ENCODE measurements around the gene DNAAF2. TPM values are rescaled to one million over a fixed set of nuclear protein-coding genes. Genes with fewer than 3 reads are reported as not detected.
"Not testable (repeated sequence)": the region's sequence is repeated elsewhere in the genome, so short reads cannot be mapped to it uniquely, and the experiment has no call there.

The DNAAF2 gene
- total RNA-seq, 2 donors from 2014 or later: 6.8 to 8.3 TPM

DNA sequence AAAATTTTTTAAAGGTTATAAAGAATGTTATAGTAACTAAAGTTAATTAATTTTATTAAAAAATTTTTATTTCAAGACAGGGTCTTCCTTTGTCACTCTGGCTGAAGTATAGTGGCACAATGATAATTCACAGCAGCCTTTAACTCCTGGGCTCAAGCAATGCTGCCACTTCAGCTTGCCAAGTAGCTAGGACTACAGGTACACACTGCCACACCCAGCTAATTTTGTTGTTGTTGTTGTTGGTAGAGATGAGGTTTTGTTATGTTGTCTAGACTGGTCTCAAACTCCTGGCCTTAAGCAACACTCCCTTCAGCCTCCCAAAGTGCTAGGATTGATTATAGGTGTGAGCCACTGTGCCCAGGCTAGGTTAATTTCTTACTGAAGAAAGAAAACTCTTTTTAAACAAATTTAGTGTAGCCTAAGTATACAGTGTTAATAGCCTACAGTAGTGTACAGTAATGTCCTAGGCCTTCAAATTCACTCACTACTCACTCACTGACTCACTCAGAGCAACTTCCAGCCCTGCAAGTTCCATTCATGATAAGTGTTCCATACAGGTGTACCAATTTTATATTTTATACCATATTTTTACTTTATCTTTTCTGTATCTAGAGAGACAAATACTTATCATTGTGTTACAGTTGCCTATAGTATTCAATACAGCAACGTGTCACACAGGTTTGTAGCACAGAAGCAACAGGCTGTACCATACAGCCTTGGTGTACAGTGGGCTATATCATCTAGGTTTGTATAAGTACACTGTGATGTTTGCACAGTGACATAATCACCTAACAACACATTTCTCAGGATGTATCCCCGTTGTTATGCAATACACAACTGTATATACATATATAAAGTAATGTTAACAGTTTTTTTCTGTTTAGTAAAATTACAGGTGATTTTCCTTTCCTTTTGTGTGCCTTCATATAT, 24.7 kb upstream of the DNAAF2 start:
- TF ChIP-seq CTCF (IDR thresholded peaks at IDR 0.05): no peak
- Histone ChIP-seq H3K4me3 (no peak overlapping the region), H3K27me3 (no peaks in the 10 kb centered on the region), H3K9ac (ENCODE audit: low read depth in 2 of 2, low read length in 2 of 2) (no peak overlapping the region), H3K4me1 (no peaks in the 10 kb centered on the region), H3K27ac (no peak overlapping the region), H3K9me3 (no peaks in the 10 kb centered on the region), H3K36me3 (no peaks in the 10 kb centered on the region)
- intact Hi-C loops (cut with DNase I): no loop called here
- no peak for DNase-seq

DNA sequence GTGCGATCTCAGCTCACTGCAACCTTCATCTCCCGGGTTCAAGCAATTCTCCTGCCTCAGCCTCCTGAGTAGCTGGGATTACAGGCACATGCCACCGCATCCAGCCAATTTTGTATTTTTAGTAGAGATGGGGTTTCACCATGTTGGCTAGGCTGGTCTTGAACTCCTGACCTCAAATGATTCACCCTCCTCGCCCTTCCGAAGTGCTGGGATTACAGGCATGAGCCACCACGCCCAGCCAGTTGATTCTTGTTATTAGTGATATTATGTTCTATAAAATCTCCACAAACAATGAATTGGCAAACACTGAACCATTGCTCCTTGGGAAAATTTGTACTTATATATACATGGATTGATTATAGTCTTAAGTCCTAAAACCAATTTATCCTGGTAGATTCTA, 22.5 kb upstream of the DNAAF2 start:
- not testable (repeated sequence) for H3K27ac ChIP-seq

GRCh38 chr14:49654511-49654910, 19.5 kb upstream of the DNAAF2 start:
- H3K4me3 ChIP-seq: no peak overlapping the region
- no peaks in the 10 kb centered on the region for H3K9me3 ChIP-seq
- no peak overlapping the region for H3K9ac ChIP-seq (ENCODE audit: low read depth in 2 of 2, low read length in 2 of 2)
- no peak for TF ChIP-seq CTCF (IDR thresholded peaks at IDR 0.05)
- no peaks in the 10 kb centered on the region for H3K36me3 ChIP-seq
- H3K4me1 ChIP-seq: no peaks in the 10 kb centered on the region
- intact Hi-C loops (cut with DNase I): no loop called here
- DNase-seq: no peak
- no peak overlapping the region for H3K27ac ChIP-seq
- no peaks in the 10 kb centered on the region for H3K27me3 ChIP-seq

More for the DNA sequence above, 22.5 kb upstream of the DNAAF2 start:
- H3K4me1 ChIP-seq; intact Hi-C loops (cut with DNase I); DNase-seq; H3K27me3 ChIP-seq; H3K4me3 ChIP-seq; H3K36me3 ChIP-seq; H3K9ac ChIP-seq (ENCODE audit: low read depth in 2 of 2, low read length in 2 of 2); H3K9me3 ChIP-seq: not testable (repeated sequence)

GRCh38 chr14:49653508-49653907, 18.5 kb upstream of the DNAAF2 start:
- Histone ChIP-seq H3K27ac (no peak overlapping the region), H3K9me3 (no peaks in the 10 kb centered on the region), H3K4me3 (no peak overlapping the region), H3K36me3 (no peaks in the 10 kb centered on the region), H3K27me3 (no peaks in the 10 kb centered on the region), H3K4me1 (no peaks in the 10 kb centered on the region), H3K9ac (ENCODE audit: low read depth in 2 of 2, low read length in 2 of 2) (no peak overlapping the region)
- DNase-seq: no peak
- intact Hi-C loops (cut with DNase I): no loop called here
- TF ChIP-seq CTCF (IDR thresholded peaks at IDR 0.05): no peak

DNA sequence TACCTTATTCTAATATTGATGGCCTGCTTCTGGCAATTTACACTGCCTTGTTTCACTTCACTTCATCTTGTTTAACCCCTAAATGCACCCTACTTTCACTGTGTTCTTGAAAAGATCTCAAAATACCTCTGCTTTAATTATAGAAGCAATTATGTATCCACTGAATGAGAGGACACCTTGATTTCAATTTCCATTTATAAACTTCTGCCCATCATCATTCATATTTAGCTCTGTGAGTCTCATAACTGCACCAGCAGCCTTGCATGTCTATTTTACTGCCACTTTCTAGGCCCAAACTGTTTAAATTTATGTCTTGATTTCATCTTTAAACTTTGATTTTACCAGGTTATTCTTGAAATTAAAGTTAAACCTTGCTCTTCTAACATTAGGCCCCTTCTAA, 7.1 kb upstream of the DNAAF2 start:
- Histone ChIP-seq H3K4me3 (no peak overlapping the region), H3K4me1 (peaks cover 10% of the 10 kb centered on the region), H3K27me3 (no peaks in the 10 kb centered on the region), H3K27ac (peak overlapping the region; percentile 31), H3K9ac (ENCODE audit: low read depth in 2 of 2, low read length in 2 of 2) (peak overlapping the region in 1 of 2 donors; percentile 56), H3K36me3 (no peaks in the 10 kb centered on the region), H3K9me3 (no peaks in the 10 kb centered on the region)
- no peak for DNase-seq
- intact Hi-C loops (cut with DNase I): no loop called here
- no peak for TF ChIP-seq CTCF (IDR thresholded peaks at IDR 0.05)

DNA sequence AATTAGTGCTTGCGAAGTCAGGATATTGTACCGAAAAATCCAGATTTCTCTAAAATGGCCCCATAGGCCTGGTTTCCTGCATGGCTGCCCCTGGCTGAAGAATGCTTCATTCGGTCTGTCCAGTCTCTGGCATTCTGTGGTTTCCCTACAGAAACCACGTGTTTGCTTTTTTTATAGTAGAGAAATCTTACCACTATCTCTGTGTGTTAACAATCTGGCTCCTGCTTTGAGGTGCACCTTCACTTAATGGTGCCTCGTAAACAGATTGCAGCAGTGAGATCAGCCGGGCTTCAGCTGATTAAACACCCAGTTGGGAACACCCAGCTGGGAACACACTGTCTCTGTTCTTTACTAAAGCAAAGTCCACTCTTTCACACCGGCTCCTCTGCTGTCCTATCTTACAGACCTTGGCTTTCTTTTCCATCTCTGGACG, 6.7 kb upstream of the DNAAF2 start:
- H3K9me3 ChIP-seq: no peaks in the 10 kb centered on the region
- no peaks in the 10 kb centered on the region for H3K36me3 ChIP-seq
- H3K27ac ChIP-seq: peak overlapping the region; percentile 31
- intact Hi-C loops (cut with DNase I): no loop called here
- peak overlapping the region in 1 of 2 donors; percentile 56 for H3K9ac ChIP-seq (ENCODE audit: low read depth in 2 of 2, low read length in 2 of 2)
- H3K27me3 ChIP-seq: no peaks in the 10 kb centered on the region
- peaks cover 10% of the 10 kb centered on the region for H3K4me1 ChIP-seq
- no peak for TF ChIP-seq CTCF (IDR thresholded peaks at IDR 0.05)
- DNase-seq: peak; percentile 89
- H3K4me3 ChIP-seq: no peak overlapping the region
